GM18868 (cell line): Measurements from ENCODE around the gene KRTAP5-9.
"Not testable (repeated sequence)": the region's sequence is repeated elsewhere in the genome, so short reads cannot be mapped to it uniquely, and the experiment has no call there.

Experiments
- ATAC-seq: cut with Tn5 transposase; IDR thresholded peaks from one replicate; pipeline ENCODE4 v1.9.1; 2021; ENCODE audit warnings: mild to moderate bottlenecking, moderate library complexity; ENCODE audit not compliant: unreplicated experiment

Gene KRTAP5-9

DNA sequence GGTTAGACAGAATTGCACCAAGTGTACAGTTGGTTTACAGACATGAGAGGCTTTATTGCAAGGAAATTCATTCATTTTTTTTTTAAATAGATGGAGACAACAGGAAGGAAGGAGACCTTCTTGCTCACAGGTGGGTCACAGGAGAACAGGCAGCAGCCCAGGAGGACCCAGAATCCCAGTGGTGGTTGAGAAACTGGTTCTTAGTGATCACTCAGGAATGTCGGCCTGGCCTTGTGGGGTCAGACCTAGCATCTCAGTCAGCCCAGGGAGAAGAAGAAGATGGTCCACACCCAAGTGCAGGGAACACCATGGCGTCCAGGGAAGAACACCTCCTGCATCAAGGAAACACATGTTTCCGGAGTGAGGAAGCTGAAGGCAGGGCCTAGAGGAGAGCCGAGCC, 33.6 kb downstream of the KRTAP5-9 start:
- ATAC-seq, result no peak

DNA sequence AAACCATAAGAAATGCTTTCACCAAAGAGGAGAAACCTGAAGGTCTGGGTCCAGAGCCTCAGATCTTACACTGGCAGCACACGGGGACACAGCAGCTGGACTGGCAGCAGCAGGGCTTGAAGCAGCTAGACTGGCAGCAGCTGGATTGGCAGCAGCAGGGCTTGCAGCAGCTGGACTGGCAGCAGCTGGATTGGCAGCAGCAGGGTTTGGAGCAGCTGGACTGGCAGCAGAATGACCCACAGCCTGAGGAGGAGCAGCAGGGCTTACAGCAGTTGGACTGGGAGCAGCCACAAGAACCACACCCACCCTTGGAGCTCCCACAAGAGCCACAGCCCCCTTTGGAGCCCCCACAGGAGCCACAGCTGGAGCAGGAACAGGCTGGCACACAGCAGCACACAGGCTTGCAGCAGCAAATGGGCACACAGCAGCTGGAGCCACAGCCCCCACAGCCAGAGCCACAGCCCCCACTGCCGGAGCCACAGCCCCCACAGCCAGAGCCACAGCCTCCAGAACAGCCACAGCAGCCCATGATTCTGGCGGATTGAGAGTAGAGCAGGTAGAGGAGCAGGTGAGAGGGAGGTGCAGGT, 34.2 kb downstream of the KRTAP5-9 start, which contains the start of gene KRTAP5-11:
TSS of gene KRTAP5-11 (minus strand) at position 567 of the 587 bp plus-strand sequence. CDS start at position 529, 38 bp downstream.
- ATAC-seq, result no peak

DNA sequence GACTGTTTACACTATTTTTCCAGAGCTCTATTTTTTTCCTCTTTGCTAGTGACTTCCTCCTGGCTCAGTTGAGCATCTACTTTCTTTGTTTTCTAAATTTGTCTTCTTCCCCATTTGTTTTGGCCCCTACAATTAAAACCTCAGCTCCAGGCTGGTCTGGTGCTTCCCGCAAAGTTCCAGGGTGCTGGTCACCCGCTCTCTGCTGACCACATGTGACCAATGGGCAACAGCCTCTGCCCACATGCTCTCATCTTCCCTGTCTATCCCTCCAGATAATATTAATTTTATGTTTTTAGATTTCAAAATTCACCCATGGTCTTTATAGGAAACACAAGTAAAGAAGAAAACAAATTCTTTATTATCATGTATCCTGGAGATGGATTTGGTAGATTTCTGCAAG, 34.7 kb downstream of the KRTAP5-9 start:
- ATAC-seq, result not testable (repeated sequence)

DNA sequence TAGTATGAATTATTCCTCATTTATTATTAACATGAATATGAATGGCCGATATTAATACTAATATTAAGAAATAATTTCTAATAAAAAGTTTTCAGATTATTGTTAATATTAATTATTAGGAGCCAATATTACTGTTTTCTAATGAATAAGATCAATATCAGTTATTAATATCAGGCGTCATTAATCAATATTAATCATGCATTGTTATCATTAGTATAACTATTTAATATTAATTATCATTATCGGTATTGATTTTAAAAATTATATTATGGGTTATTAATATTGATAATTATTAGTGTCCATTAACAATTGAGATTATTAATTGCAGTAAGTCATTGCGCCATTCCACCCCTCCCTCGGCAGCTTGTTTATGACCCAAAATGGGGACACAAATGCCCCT, 37.5 kb downstream of the KRTAP5-9 start:
- not testable (repeated sequence) for ATAC-seq

GRCh38 chr11:71588314-71588713, 40.1 kb downstream of the KRTAP5-9 start:
- not testable (repeated sequence) for ATAC-seq

DNA sequence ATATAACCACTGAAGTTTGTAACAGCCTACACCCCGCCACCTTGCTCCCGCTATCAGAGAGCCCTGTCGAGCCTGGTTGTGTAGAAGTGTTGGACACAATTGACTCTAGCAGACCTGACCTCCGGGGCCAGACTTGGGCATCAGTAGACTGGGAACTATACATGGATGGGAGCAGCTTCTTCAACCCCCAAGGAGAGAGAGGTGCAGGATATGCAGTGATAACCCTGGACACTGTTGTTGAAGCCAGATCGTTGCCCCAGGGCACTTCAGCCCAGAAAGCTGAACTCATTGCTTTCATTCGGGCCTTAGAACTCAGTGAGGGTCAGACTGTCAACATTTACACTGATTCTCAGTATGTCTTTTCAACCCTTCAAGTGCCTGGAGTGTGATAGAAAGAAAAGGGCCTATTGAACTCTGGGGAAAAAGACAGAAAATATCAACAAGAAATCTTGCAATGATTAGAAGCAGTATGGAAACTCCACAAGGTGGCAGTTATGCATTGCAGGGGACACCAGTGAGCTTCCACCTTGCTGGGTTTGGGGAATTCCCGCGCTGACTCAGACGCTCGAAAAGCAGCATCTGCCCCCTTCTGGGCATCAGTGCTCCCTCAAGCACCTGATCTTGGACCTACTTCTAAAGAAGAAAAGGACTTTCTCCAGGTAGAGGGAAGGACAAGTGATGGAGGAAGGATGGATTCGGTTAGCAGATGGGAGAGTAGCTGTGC, 40.8 kb downstream of the KRTAP5-9 start:
- not testable (repeated sequence) for ATAC-seq

GRCh38 chr11:71589546-71589920, 41.3 kb downstream of the KRTAP5-9 start:
- ATAC-seq, result not testable (repeated sequence)
